ENCODE results near the gene APBB1IP. TPM values are rescaled to one million over a fixed set of nuclear protein-coding genes. Genes with fewer than 3 reads are reported as not detected.

Gene APBB1IP
- total RNA-seq, 2 donors from 2014 or later = 2.3 to 4.0 TPM

DNA sequence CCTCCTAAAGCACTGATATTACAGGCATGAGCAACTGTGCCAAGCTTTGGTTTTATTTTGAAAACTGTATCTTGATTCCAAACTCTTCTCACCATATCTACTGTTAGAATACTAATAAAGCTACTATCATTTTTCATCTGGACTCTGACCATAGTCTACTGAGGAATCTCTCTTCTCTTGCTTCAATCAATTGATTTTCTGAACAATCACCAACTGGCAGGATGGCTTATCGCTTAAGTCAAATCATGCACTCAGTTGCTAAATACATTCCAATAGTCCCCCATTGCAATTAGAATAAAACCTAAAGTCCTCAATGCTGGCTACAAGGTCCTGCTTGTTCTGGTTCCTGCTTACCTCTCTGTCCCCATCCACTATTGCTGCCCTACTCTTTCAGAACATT lies 2.3 kb upstream of the APBB1IP start:
- Histone ChIP-seq H3K27ac (no peak overlapping the region), H3K27me3 (no peaks in the 10 kb centered on the region), H3K36me3 (replicated peaks in 1 of 2; ENCODE audit: insufficient read depth in 1 of 2, low read depth in 2 of 2) (no peaks in the 10 kb centered on the region), H3K9me3 (no peaks in the 10 kb centered on the region), H3K4me3 (no peak overlapping the region), H3K4me1 (no peaks in the 10 kb centered on the region)
- WGBS, 2 donors = 78 to 88% methylated on average over 1 of the region's 1 CpG
- ATAC-seq = no peak
- intact Hi-C loops (cut with DNase I) = no loop called here
- DNase-seq = no peak
- TF ChIP-seq, protein P1, sequence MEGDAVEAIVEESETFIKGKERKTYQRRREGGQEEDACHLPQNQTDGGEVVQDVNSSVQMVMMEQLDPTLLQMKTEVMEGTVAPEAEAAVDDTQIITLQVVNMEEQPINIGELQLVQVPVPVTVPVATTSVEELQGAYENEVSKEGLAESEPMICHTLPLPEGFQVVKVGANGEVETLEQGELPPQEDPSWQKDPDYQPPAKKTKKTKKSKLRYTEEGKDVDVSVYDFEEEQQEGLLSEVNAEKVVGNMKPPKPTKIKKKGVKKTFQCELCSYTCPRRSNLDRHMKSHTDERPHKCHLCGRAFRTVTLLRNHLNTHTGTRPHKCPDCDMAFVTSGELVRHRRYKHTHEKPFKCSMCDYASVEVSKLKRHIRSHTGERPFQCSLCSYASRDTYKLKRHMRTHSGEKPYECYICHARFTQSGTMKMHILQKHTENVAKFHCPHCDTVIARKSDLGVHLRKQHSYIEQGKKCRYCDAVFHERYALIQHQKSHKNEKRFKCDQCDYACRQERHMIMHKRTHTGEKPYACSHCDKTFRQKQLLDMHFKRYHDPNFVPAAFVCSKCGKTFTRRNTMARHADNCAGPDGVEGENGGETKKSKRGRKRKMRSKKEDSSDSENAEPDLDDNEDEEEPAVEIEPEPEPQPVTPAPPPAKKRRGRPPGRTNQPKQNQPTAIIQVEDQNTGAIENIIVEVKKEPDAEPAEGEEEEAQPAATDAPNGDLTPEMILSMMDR (IDR thresholded peaks at IDR 0.05) = no peak

DNA sequence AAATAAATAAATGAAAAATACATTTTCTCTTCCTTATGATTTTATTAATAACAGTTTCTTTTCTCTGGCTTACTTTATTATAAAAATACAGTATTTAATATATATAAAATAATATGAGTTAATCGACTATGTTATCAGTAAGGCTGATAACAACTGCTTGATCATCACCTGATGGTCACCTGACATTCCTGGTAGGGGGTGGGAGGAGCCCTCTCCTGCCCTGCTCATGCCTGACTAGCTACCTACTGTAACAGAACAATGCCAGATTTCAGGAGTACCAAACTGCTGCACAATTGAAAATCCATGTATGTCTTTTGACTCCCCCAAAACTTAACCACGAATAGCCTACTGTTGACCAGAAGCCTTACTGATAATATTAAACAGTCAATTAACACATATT lies 1.3 kb upstream of the APBB1IP start:
- ATAC-seq (no peak), DNase-seq (no peak)
- H3K9me3 ChIP-seq = no peaks in the 10 kb centered on the region
- H3K27me3 ChIP-seq = no peaks in the 10 kb centered on the region
- 31 to 36% methylated on average over 2 of the region's 2 CpGs for WGBS, 2 donors
- no peak for TF ChIP-seq POLR2A (IDR thresholded peaks at IDR 0.05)
- TF ChIP-seq, protein P1 (IDR thresholded peaks at IDR 0.05) = no peak
- H3K27ac ChIP-seq = no peak overlapping the region
- no peaks in the 10 kb centered on the region for H3K4me1 ChIP-seq
- no peak overlapping the region for H3K4me3 ChIP-seq
- no peaks in the 10 kb centered on the region for H3K36me3 ChIP-seq (replicated peaks in 1 of 2; ENCODE audit: insufficient read depth in 1 of 2, low read depth in 2 of 2)
- intact Hi-C loops (cut with DNase I) = no loop called here

DNA sequence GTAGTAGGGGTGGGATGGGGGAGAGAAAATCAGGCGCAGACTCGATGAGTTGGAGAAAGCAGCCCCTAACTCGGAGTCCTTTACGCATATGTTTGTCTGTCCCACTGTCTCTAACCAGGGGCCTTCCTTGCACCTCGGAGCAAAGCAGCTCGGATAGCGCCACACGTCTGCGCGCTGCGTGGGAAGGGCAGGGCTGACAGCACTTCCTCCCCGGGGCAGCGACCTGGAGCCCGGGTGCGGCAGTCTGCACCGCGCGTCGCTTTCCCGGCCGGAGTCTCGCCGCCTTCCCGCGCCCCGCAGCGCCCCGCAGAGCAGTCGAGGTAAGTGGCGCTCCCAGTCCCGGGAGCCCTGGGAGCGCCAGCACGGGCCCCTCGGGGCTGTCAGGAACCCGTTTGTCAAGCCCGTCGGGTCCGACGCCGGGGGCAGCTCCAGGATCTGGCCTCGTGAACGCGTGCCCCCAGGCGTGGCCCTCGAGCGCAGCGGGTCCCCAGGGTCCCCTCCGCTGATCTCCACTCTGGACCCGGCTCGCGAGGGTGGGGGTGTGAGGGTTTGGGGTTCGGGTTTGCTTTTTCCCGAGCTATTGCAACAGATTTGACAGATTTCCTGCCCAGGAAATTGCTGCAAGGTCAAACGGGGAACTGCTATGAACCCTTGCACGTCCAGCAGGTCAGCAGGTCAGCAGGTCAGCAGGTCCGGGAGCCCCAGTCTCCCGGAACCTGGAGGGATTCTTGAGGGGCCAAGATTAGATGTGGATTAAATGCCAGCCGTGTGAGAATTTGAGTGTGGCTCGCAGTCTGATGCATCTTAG lies 597 bp downstream of the APBB1IP start:
- no peaks in the 10 kb centered on the region for H3K36me3 ChIP-seq (replicated peaks in 1 of 2; ENCODE audit: insufficient read depth in 1 of 2, low read depth in 2 of 2)
- peak overlapping the region in 3 of 4 donors; percentile 16 to 83 (median 62) for H3K27ac ChIP-seq
- no peaks in the 10 kb centered on the region for H3K27me3 ChIP-seq
- no peaks in the 10 kb centered on the region for H3K9me3 ChIP-seq
- no peaks in the 10 kb centered on the region for H3K4me1 ChIP-seq
- intact Hi-C loops (cut with DNase I) = no loop called here
- 3 to 20% methylated on average over 15 to 59 of the region's 59 CpGs for WGBS, 2 donors
- TF ChIP-seq, protein P1 (IDR thresholded peaks at IDR 0.05) = no peak
- TF ChIP-seq POLR2A (IDR thresholded peaks at IDR 0.05) = no peak
- H3K4me3 ChIP-seq = no peak overlapping the region
- peak in 2 of 4 donors; percentile 12 to 28 for DNase-seq
- peak; percentile 48 for ATAC-seq

DNA sequence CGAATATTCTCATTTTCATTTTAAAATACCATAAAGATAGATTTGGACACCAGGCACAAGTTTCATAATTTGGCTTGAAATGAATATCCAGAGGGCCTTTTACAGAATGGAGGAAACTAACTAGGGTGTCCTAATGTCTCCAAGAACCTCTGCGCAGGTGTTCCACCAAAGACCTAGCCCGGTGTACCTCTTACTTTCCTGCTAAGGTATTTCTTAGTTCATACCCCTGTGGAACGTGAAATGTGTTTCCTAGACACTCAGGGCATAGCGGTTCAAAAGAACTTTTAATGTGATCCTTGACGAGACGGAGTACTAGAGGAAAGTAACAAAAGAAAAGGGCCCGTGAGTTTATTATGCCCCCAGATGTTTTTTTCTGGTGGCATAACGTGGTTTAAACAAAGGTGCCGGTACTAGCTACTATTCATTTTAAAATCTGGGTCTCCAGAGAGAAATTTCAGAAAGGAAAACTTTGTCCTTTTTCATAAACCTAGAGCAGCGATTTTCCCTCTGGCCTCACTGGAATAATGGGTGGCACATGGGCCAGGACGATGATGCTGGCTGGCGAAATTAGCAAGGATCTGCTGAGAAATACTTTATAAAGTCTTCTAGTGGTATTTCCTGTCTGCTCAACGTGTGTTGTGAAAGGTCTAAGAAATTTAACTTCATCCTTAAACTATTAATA lies 1.4 kb downstream of the APBB1IP start:
- H3K9me3 ChIP-seq = no peaks in the 10 kb centered on the region
- 44 to 56% methylated on average over 14 of the region's 14 CpGs for WGBS, 2 donors
- intact Hi-C loops (cut with DNase I) = no loop called here
- DNase-seq (no peak), ATAC-seq (no peak)
- no peak overlapping the region for H3K4me3 ChIP-seq
- H3K36me3 ChIP-seq (replicated peaks in 1 of 2; ENCODE audit: insufficient read depth in 1 of 2, low read depth in 2 of 2) = no peaks in the 10 kb centered on the region
- peak overlapping the region in 1 of 4 donors; percentile 83 for H3K27ac ChIP-seq
- no peaks in the 10 kb centered on the region for H3K27me3 ChIP-seq
- H3K4me1 ChIP-seq = no peaks in the 10 kb centered on the region
- no peak for TF ChIP-seq POLR2A (IDR thresholded peaks at IDR 0.05)

DNA sequence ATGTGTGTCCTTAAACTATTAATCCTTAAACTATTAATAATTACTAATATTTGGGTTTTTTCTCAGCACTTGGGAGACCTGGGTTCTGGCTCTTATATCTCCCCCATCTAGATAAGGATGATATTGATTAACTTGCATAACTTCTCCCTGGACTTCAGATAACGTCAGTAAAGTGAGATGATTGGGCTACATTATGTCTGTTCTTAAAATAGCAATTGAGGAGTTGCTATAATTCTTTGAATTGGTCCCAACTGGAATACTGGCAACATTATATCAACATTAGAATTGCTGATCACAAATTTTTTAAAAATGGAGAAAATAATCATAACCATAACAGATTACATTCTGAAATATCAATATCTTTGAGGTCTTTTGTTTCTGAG lies 1.9 kb downstream of the APBB1IP start:
- no peak overlapping the region for H3K4me3 ChIP-seq
- WGBS, 2 donors = 3 to 9% methylated on average over 1 of the region's 1 CpG
- peak overlapping the region in 1 of 4 donors; percentile 83 for H3K27ac ChIP-seq
- H3K4me1 ChIP-seq = no peaks in the 10 kb centered on the region
- intact Hi-C loops (cut with DNase I) = no loop called here
- TF ChIP-seq, protein P1 (IDR thresholded peaks at IDR 0.05) = no peak
- TF ChIP-seq POLR2A (IDR thresholded peaks at IDR 0.05) = no peak
- no peak for DNase-seq
- no peaks in the 10 kb centered on the region for H3K9me3 ChIP-seq
- H3K27me3 ChIP-seq = no peaks in the 10 kb centered on the region
- no peak for ATAC-seq
- H3K36me3 ChIP-seq (replicated peaks in 1 of 2; ENCODE audit: insufficient read depth in 1 of 2, low read depth in 2 of 2) = no peaks in the 10 kb centered on the region
